Cardiac muscle cell (in vitro differentiated cells and primary cell): ENCODE results near the gene BATF2. TPM values are rescaled to one million over a fixed set of nuclear protein-coding genes. Genes with fewer than 3 reads are reported as not detected.

Experiments
- DNase-seq, 2 donors: peaks; one replicate each; pipeline versions ENCODE4 v3.0.0 to v3.0.0-alpha.2; 2010 to 2017; ENCODE audit warnings: low read depth in 1 of 2, low spot score in 1 of 2
- H3K27ac ChIP-seq: fragments of 200-600 bp; sonication (generic); 2 replicates; pipeline ENCODE4 v1.5.1; 2016
- H3K27me3 ChIP-seq: fragments of 200-600 bp; sonication (generic); 2 replicates; pipeline ENCODE4 v1.6.0; 2016; ENCODE audit warnings: control low read depth
- H3K36me3 ChIP-seq: fragments of 200-600 bp; sonication (generic); 2 replicates; pipeline ENCODE4 v1.5.1; 2016; ENCODE audit warnings: control low read depth
- H3K4me1 ChIP-seq: fragments of 200-600 bp; sonication (generic); 2 replicates; pipeline ENCODE4 v1.8.1; 2017; ENCODE audit warnings: low read depth, mild to moderate bottlenecking, mixed run types
- H3K4me3 ChIP-seq: fragments of 200-600 bp; sonication (generic); 2 replicates; pipeline ENCODE4 v1.5.1; 2016; ENCODE audit warnings: mild to moderate bottlenecking
- H3K9me3 ChIP-seq: fragments of 200-600 bp; sonication (generic); 2 replicates; pipeline ENCODE4 v1.5.1; 2017; ENCODE audit warnings: low read depth, mild to moderate bottlenecking, control low read depth
- polyA plus RNA-seq: library from polyadenylated mRNA; unstranded; fragments of >200 nt; fragmentation: Nextera tagmentation; extraction: Ambion mirVana; gene quantifications from 2 replicates; pipeline ENCODE4 v1.2.1, GENCODE V29; 2016
- total RNA-seq: library from RNA; depleted of rRNA; stranded (reverse); fragments of >200 nt; gene quantifications from 2 replicates; pipeline ENCODE4 v1.2.3, GENCODE V29; 2016
- TF ChIP-seq, protein P1 (sequence below): IDR thresholded peaks from 2 replicates; pipeline ENCODE4 v1.5.1; 2012; ENCODE audit warnings: low read depth, mild to moderate bottlenecking, low read length

BATF2 gene
- total and polyA plus RNA-seq, 2 experiments from 2014 or later = 0.21 TPM; not detected in 1

DNA sequence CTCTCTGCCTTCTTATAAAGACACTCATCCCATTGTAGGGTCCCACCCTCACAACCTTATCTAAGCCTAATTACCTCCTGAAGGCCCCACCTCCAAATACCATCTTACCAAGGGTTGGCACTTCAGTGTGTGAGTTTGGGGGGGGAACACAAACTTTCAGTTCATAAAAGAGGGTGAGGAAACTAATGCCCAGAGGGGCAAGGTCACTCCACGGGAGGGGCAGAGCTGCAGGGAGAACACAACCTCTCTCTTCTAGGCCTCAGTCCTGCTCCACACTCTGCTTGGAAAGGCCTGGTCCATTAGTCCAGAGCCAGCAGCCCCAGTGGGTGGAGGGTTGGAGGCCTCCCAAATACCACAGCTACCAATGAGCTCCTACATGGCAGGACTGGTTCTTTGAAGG lies 2.7 kb upstream of the BATF2 start:
- TF ChIP-seq, protein P1, sequence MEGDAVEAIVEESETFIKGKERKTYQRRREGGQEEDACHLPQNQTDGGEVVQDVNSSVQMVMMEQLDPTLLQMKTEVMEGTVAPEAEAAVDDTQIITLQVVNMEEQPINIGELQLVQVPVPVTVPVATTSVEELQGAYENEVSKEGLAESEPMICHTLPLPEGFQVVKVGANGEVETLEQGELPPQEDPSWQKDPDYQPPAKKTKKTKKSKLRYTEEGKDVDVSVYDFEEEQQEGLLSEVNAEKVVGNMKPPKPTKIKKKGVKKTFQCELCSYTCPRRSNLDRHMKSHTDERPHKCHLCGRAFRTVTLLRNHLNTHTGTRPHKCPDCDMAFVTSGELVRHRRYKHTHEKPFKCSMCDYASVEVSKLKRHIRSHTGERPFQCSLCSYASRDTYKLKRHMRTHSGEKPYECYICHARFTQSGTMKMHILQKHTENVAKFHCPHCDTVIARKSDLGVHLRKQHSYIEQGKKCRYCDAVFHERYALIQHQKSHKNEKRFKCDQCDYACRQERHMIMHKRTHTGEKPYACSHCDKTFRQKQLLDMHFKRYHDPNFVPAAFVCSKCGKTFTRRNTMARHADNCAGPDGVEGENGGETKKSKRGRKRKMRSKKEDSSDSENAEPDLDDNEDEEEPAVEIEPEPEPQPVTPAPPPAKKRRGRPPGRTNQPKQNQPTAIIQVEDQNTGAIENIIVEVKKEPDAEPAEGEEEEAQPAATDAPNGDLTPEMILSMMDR = no peak
- DNase-seq = no peak
- no peaks in the 10 kb centered on the region for H3K4me1 ChIP-seq
- H3K27me3 ChIP-seq = no peaks in the 10 kb centered on the region
- H3K36me3 ChIP-seq = no peaks in the 10 kb centered on the region
- no peak overlapping the region for H3K4me3 ChIP-seq
- no peaks in the 10 kb centered on the region for H3K9me3 ChIP-seq
- H3K27ac ChIP-seq = no peak overlapping the region

DNA sequence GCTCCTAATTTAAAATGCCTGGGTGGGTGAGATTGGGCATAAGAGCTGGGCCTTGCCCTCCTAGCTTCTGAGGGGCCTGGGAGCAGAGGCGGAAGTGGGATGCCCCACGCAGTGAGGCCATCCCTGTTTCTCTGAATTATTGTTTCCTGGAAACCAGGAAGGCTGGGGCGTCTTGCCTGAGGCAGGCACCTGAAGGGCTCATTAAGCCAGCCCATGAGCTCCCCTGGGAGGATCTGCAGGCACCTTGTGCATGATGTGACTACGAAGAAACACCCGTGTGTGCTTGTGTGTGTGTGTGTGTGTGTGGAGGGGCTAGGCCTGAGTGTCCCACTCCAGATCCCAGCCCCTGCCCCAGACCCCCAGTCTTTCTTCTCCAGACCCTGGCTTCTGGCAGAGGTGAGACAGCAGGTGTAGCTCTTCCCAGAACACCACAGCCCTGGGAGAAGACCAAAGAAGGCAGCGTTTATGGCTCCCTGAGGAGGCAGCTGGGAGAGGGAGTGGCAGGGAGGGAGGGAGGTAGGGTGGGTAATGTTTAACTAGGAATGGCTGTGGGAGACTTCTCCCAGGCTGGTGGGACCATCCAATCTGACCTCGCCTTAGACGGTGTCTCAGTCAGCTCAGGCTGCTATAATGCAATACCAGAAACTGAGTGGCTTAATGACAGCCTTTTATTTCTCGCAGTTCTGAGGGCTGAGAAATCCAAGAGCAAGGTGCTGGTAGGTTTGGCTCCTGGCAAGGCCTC lies 2.1 kb upstream of the BATF2 start:
- H3K4me3 ChIP-seq = no peak overlapping the region
- H3K4me1 ChIP-seq = no peaks in the 10 kb centered on the region
- H3K9me3 ChIP-seq = no peaks in the 10 kb centered on the region
- TF ChIP-seq, protein P1 = no peak
- H3K36me3 ChIP-seq = no peaks in the 10 kb centered on the region
- H3K27ac ChIP-seq = no peak overlapping the region
- DNase-seq = no peak
- H3K27me3 ChIP-seq = no peaks in the 10 kb centered on the region

DNA sequence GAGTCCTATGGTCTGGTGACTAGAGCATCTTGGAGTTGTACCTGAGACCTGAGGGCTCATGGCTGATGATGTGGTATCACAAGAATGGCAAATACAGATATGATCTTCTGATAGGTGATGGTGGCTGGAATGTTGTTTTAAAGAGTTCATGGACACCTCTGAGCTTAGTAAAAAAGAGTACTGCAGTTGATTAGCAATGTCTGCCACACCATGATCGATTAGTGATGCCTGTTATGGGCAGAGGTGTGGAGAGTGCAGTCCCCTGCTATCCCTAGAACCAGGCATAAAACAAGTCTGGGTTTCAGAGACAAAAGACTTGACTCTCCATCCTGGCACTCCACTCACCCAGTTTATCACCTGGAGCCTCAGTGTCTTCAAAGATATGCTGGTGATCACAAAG lies 1.4 kb upstream of the BATF2 start:
- TF ChIP-seq, protein P1 = no peak
- no peak for DNase-seq
- Histone ChIP-seq H3K4me1 (no peaks in the 10 kb centered on the region), H3K27me3 (no peaks in the 10 kb centered on the region), H3K27ac (no peak overlapping the region), H3K4me3 (no peak overlapping the region), H3K36me3 (no peaks in the 10 kb centered on the region), H3K9me3 (no peaks in the 10 kb centered on the region)

DNA sequence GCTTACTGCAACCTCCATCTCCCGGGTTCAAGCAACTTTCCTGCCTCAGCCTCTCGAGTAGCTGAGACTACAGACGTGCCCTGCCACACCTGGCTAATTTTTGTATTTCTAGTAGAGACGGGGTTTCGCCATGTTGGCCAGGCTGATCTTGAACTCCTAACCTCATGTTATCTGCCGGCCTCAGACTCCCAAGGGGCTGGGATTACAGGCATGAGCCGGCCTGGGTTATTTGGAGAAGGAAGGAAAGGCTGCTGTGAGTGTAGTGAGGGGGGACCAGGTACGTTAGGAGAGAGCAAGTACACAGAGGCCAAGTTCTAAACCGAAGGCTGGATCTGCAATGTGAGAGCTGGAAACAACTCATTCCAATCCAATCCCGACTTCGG lies 453 bp downstream of the BATF2 start:
- H3K36me3 ChIP-seq = no peaks in the 10 kb centered on the region
- DNase-seq = no peak
- TF ChIP-seq, protein P1 = no peak
- H3K4me1 ChIP-seq = no peaks in the 10 kb centered on the region
- H3K4me3 ChIP-seq = no peak overlapping the region
- H3K9me3 ChIP-seq = no peaks in the 10 kb centered on the region
- H3K27me3 ChIP-seq = no peaks in the 10 kb centered on the region
- no peak overlapping the region for H3K27ac ChIP-seq

DNA sequence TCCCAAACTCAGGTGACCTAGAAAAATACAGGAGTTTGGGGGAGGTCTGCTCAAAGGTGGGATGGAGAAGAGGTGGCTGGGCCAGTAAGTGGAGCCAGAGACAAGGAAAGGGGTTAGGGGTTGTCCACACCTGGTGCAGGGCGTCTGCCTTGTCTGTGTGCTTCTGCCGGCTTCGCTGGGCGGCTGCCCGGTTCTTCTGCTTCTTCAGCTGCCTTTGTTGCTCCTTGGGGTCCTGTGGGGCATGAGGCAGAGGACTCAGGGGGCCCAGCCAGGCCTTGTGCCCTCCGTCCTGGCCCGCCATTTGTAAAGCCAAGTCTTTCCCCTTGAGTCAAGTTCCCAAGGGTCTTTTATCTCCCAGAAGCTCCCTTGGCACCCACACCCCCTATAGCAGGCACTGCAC lies 2.5 kb downstream of the BATF2 start:
- Histone ChIP-seq H3K36me3 (no peaks in the 10 kb centered on the region), H3K9me3 (no peaks in the 10 kb centered on the region), H3K27ac (no peak overlapping the region), H3K27me3 (no peaks in the 10 kb centered on the region), H3K4me3 (no peak overlapping the region), H3K4me1 (peaks cover 6% of the 10 kb centered on the region)
- TF ChIP-seq, protein P1 = no peak
- no peak for DNase-seq
